Testis (tissue), 3 donors: ENCODE data around the gene CD200. TPM values are rescaled to one million over a fixed set of nuclear protein-coding genes. Genes with fewer than 3 reads are reported as not detected.

Experiments
- DNase-seq: peaks from one replicate; pipeline ENCODE4 v3.0.0-alpha.2; 2019
- H3K27ac ChIP-seq, 2 donors: fragments of 200-600 bp; sonication (generic); one replicate each; pipeline ENCODE4 v1.5.1; 2019
- H3K27me3 ChIP-seq: fragments of 200-600 bp; sonication (generic); one replicate; pipeline ENCODE4 v1.5.1; 2019
- H3K36me3 ChIP-seq: fragments of 200-600 bp; sonication (generic); one replicate; pipeline ENCODE4 v1.5.1; 2017; ENCODE audit warnings: low read depth; ENCODE audit errors: missing control alignments
- H3K4me1 ChIP-seq: fragments of 200-600 bp; sonication (generic); one replicate; pipeline ENCODE4 v1.5.1; 2019
- H3K4me3 ChIP-seq, 2 donors: fragments of 200-600 bp; sonication (generic); one replicate each; pipeline ENCODE4 v1.5.1; 2017 to 2019
- H3K9me3 ChIP-seq: fragments of 200-600 bp; sonication (generic); one replicate; pipeline ENCODE4 v1.5.1; 2017
- CTCF ChIP-seq, 3 experiments: fragments of 450-650 bp in 2 of 3; fragments of 200-600 bp in 1 of 3; sonication (generic) in 1 of 3; IDR thresholded peaks; one replicate each; pipeline ENCODE4 v1.5.1; 2016 to 2019; ENCODE audit warnings: antibody characterized with exemption in 3 of 3, mild to moderate bottlenecking in 2 of 3, moderate library complexity in 1 of 3
- POLR2A ChIP-seq: fragments of 450-650 bp; IDR thresholded peaks from one replicate; pipeline ENCODE4 v1.6.1; 2017; ENCODE audit warnings: antibody characterized with exemption, mild to moderate bottlenecking, moderate library complexity
- WGBS, 2 donors: methylation state at CpG; one replicate each; pipeline ENCODE4 v1.1.5; 2018; 5-methylcytosine and 5-hydroxymethylcytosine counted together
- intact Hi-C: fragments of 100-400 bp; cut with DNase I; formaldehyde crosslinking; loops from one replicate; pipeline ENCODE4 v1.15.1; 2023; ENCODE audit warnings: low total_unique reads
- polyA plus RNA-seq: library from polyadenylated mRNA; stranded (reverse); fragments of 350-450 nt; fragmentation: Illumina TruSeq; extraction: RNeasy Lipid Tissue Mini Kit (QIAGEN cat#74804); gene quantifications from one replicate; pipeline ENCODE4 v1.2.3, GENCODE V29; 2014; ENCODE audit warnings: low read depth, low replicate concordance; ENCODE audit not compliant: insufficient read depth
- total RNA-seq, 2 donors: library from RNA; depleted of rRNA; stranded (reverse); fragments of >200 nt; gene quantifications; one replicate each; pipeline ENCODE4 v1.2.3, GENCODE V29; 2016

Gene CD200
- total and polyA plus RNA-seq, 3 donors from 2014 or later = 3.4 to 8.5 (median 6.3) TPM

GRCh38 chr3:112371569-112371968 is 38.6 kb downstream of the CD200 start:
- Histone ChIP-seq H3K36me3 (no peaks in the 10 kb centered on the region), H3K27me3 (no peaks in the 10 kb centered on the region), H3K27ac (no peak overlapping the region), H3K4me1 (no peaks in the 10 kb centered on the region), H3K4me3 (no peak overlapping the region), H3K9me3 (no peaks in the 10 kb centered on the region)
- 75 to 83% methylated on average over 3 of the region's 3 CpGs for WGBS, 2 donors
- intact Hi-C loops = no loop called here
- no peak for DNase-seq
- TF ChIP-seq POLR2A (no peak), CTCF (IDR thresholded peaks at IDR 0.05) (no peak)

GRCh38 chr3:112372396-112372795 is 39.4 kb downstream of the CD200 start:
- intact Hi-C loops = no loop called here
- no peak overlapping the region for H3K4me3 ChIP-seq
- no peak for TF ChIP-seq POLR2A
- no peak for TF ChIP-seq CTCF (IDR thresholded peaks at IDR 0.05)
- H3K4me1 ChIP-seq = no peaks in the 10 kb centered on the region
- no peaks in the 10 kb centered on the region for H3K9me3 ChIP-seq
- 93 to 97% methylated on average over 1 of the region's 1 CpG for WGBS, 2 donors
- H3K36me3 ChIP-seq = no peaks in the 10 kb centered on the region
- no peak for DNase-seq
- H3K27me3 ChIP-seq = no peaks in the 10 kb centered on the region
- H3K27ac ChIP-seq = no peak overlapping the region

DNA sequence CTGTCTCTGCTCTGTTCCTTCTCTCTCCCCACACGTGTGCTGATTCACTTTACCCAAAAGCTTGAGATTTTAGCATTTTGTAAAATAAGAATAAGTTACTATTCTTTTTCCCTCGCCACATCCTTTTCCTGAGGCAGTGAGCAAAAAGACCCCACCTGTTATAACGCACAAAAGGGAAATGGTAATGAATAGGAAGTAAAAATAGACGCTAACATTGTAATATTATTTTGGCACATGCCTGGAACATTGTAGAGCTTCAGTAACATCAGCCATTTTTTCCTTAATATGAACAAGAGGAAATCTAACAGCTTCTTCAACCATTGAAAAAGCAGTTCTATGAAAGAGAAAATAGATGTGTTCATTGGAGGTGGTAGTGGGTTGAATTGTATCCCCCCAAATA is 40.5 kb downstream of the CD200 start:
- H3K36me3 ChIP-seq = no peaks in the 10 kb centered on the region
- no peak for TF ChIP-seq CTCF (IDR thresholded peaks at IDR 0.05)
- no peak for TF ChIP-seq POLR2A
- no peaks in the 10 kb centered on the region for H3K4me1 ChIP-seq
- intact Hi-C loops = no loop called here
- H3K4me3 ChIP-seq = no peak overlapping the region
- 82 to 84% methylated on average over 4 of the region's 4 CpGs for WGBS, 2 donors
- no peaks in the 10 kb centered on the region for H3K9me3 ChIP-seq
- no peak for DNase-seq
- H3K27me3 ChIP-seq = no peaks in the 10 kb centered on the region
- no peak overlapping the region for H3K27ac ChIP-seq

DNA sequence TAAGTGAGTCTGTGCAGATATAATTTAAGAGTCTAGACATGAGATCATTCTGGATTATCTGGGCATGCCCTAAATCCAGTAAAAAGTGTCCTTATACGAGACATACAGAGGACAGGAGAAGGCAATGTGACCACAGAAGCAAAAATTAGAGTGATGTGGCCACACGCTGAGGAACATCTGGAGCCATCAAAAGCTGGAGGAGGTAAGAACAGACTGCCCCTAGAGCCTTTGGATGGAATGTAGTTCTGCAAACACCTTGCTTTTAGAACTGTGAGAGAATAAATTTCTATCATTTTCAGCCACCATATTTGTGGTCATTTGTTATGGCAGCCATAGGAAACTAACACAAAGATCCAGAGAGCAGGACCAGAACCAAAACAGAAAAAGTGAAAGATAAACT is 41.0 kb downstream of the CD200 start:
- Histone ChIP-seq H3K4me1 (no peaks in the 10 kb centered on the region), H3K27ac (no peak overlapping the region), H3K27me3 (no peaks in the 10 kb centered on the region), H3K9me3 (no peaks in the 10 kb centered on the region), H3K4me3 (no peak overlapping the region), H3K36me3 (no peaks in the 10 kb centered on the region)
- DNase-seq = no peak
- TF ChIP-seq CTCF (IDR thresholded peaks at IDR 0.05) (no peak), POLR2A (no peak)
- intact Hi-C loops = no loop called here
- WGBS, 2 donors = 81 to 82% methylated on average over 2 of the region's 2 CpGs

DNA sequence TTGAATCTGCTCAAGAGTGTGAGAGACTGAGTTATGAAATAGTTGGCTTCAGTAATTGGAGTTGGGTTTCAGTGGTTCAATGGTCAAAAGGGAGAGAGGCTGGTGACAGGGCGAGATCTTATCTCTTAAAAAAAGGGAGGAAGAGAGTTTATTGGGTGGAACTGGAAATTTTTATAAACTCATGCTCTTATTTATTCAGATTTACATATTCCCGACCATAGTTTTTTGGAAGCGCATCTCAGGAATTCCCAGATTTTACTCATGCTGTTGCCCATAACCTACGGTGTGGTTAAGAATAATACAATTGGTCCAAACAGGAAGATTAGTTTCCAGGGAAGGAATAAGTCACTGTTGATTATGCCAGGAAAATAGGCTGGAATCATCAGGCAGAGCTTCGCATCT is 41.4 kb downstream of the CD200 start:
- Histone ChIP-seq H3K27me3 (no peaks in the 10 kb centered on the region), H3K36me3 (no peaks in the 10 kb centered on the region), H3K4me3 (no peak overlapping the region), H3K4me1 (no peaks in the 10 kb centered on the region), H3K9me3 (no peaks in the 10 kb centered on the region), H3K27ac (no peak overlapping the region)
- TF ChIP-seq CTCF (IDR thresholded peaks at IDR 0.05) = no peak
- no peak for TF ChIP-seq POLR2A
- 73 to 94% methylated on average over 5 of the region's 5 CpGs for WGBS, 2 donors
- no peak for DNase-seq
- intact Hi-C loops = no loop called here
